ENCODE data around the gene FBXL16. TPM values are rescaled to one million over a fixed set of nuclear protein-coding genes. Genes with fewer than 3 reads are reported as not detected.
A peak's percentile ranks its signal among the peaks of the same experiment; 100 is the strongest.

The FBXL16 gene
- total and polyA plus RNA-seq, 9 of the 15 experiments (the other 6 are each of a cell fraction or from before 2014, with no cell fraction given): 0.21 to 8.2 (median 1.7) TPM

DNA sequence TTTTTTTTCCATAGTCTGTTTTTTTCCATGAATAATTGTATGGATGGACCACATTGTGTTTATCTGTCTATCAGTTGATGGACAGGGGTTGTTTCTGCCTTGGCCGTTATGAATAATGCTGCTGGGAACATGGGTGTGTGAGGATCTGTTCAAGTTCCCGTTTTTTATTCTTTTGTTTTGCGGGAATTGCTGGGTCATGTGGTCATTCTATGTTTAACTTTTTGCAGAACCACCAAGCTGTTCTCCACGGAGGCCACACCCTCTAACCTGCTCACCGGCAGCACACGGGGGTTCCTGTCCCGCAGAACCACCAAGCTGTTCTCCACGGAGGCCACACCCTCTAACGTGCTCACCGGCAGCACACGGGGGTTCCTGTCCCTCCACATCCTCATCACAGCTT is 49.1 kb upstream of the FBXL16 start (continued):
- TF ChIP-seq AFF1 (IDR thresholded peaks at IDR 0.05; ENCODE audit: low read depth in 1 of 2, partially characterized antibody in 2 of 2) (no peak), ZNF707 (CRISPR knock-in tag; conservative IDR thresholded peaks at IDR 0.05) (no peak), CTBP1 (IDR thresholded peaks at IDR 0.05; ENCODE audit: borderline replicate concordance) (0 out of 2 replicates have a peak, but pooled peaks have one; percentile 26), IRF2 (CRISPR knock-in tag; IDR thresholded peaks at IDR 0.05) (no peak), BRF1 (IDR thresholded peaks at IDR 0.05; ENCODE audit: borderline replicate concordance, extremely low read depth, insufficient read length) (no peak), ZBTB1 (CRISPR knock-in tag; IDR thresholded peaks at IDR 0.05; ENCODE audit: borderline replicate concordance, low read depth) (no peak), EWSR1 (IDR thresholded peaks at IDR 0.05; ENCODE audit: borderline replicate concordance, low read depth, partially characterized antibody) (no peak), CBX8 (IDR thresholded peaks at IDR 0.05; ENCODE audit: borderline replicate concordance, extremely low read depth, low read depth, low read length, poor library complexity, severe bottlenecking) (no peak), PBX2 (CRISPR knock-in tag; IDR thresholded peaks at IDR 0.05; ENCODE audit: low read depth) (peak; percentile 44; the same call in 1 of the 2 replicates), PBX2 (tag; conservative IDR thresholded peaks at IDR 0.05; ENCODE audit: low read depth) (0 out of 2 replicates have a peak, but pooled peaks have one; percentile 10), ZNF668 (CRISPR knock-in tag; IDR thresholded peaks at IDR 0.05) (no peak), NFE2 (IDR thresholded peaks at IDR 0.05; ENCODE audit: low read depth) (peak; percentile 38; the same call in 1 of the 2 replicates), PTTG1 (tag; IDR thresholded peaks at IDR 0.05; ENCODE audit: low read depth) (no peak), ZBTB17 (CRISPR knock-in tag; IDR thresholded peaks at IDR 0.05) (no peak), ESRRA (IDR thresholded peaks at IDR 0.05; ENCODE audit: borderline replicate concordance, low read depth) (no peak), KLF10 (CRISPR knock-in tag; IDR thresholded peaks at IDR 0.05) (no peak), RCOR1 (IDR thresholded peaks at IDR 0.05; ENCODE audit: borderline replicate concordance in 1 of 2, low read depth in 2 of 2, low read length in 2 of 2) (no peak), HSF4 (CRISPR knock-in tag; IDR thresholded peaks at IDR 0.05; ENCODE audit: borderline replicate concordance) (no peak), RBM22 (IDR thresholded peaks at IDR 0.05; ENCODE audit: low read depth, low read length, poor library complexity, severe bottlenecking) (no peak), RBM34 (IDR thresholded peaks at IDR 0.05; ENCODE audit: borderline replicate concordance, insufficient read depth, low read length) (no peak), ZBED1 (IDR thresholded peaks at IDR 0.05) (no peak)
- TF ChIP-seq, protein P1, sequence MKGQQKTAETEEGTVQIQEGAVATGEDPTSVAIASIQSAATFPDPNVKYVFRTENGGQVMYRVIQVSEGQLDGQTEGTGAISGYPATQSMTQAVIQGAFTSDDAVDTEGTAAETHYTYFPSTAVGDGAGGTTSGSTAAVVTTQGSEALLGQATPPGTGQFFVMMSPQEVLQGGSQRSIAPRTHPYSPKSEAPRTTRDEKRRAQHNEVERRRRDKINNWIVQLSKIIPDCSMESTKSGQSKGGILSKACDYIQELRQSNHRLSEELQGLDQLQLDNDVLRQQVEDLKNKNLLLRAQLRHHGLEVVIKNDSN (CRISPR knock-in tag; IDR thresholded peaks at IDR 0.05): peak; percentile 49; the same call in 1 of the 2 replicates

All from K562 (cell line).